Prostate gland (tissue), 2 donors: ENCODE results near the gene SETBP1.

ENCODE experiments used
- CTCF ChIP-seq, 4 experiments: fragments of 200-600 bp in 2 of 4; fragments of 450-650 bp in 2 of 4; sonication (generic) in 2 of 4; IDR thresholded peaks; 1 replicate in 3 of 4; 2 replicates in 1 of 4; pipeline ENCODE4 v1.5.1; 2016 to 2019; ENCODE audit warnings: antibody characterized with exemption in 4 of 4, mild to moderate bottlenecking in 2 of 4, moderate library complexity in 2 of 4
- POLR2A ChIP-seq: fragments of 450-650 bp; IDR thresholded peaks from one replicate; pipeline ENCODE4 v1.6.1; 2016; ENCODE audit warnings: antibody characterized with exemption, mild to moderate bottlenecking
- POLR2AphosphoS5 ChIP-seq: sonication (generic); formaldehyde crosslinking; IDR thresholded peaks from one replicate; pipeline ENCODE4 v1.6.1; 2017; ENCODE audit warnings: antibody characterized with exemption

- TF ChIP-seq CTCF (IDR thresholded peaks at IDR 0.05): no peak
- no peak for TF ChIP-seq POLR2A
- no peak for TF ChIP-seq POLR2AphosphoS5
Measured at GRCh38 chr18:44790860-44791259, 110.2 kb downstream of the SETBP1 start.
